Chondrocyte (in vitro differentiated cells): ENCODE data around the gene COL5A1. TPM values are rescaled to one million over a fixed set of nuclear protein-coding genes. Genes with fewer than 3 reads are reported as not detected.
"Not testable (repeated sequence)": the region's sequence is repeated elsewhere in the genome, so short reads cannot be mapped to it uniquely, and the experiment has no call there.

Experiments used
- DNase-seq: peaks from one replicate; pipeline ENCODE4 v3.0.0; 2021; ENCODE audit warnings: mixed read lengths, low spot score
- H3K27ac Mint-ChIP-seq: one replicate; pipeline ENCODE4 v1.8.0; 2021; ENCODE audit warnings: mild to moderate bottlenecking, moderate library complexity, mixed read lengths; ENCODE audit not compliant: unreplicated experiment
- H3K27me3 Mint-ChIP-seq: 2 replicates; pipeline ENCODE4 v1.8.0; 2021; ENCODE audit warnings: low read depth, mixed read lengths
- H3K36me3 Mint-ChIP-seq: 2 replicates; pipeline ENCODE4 v1.8.0; 2021; ENCODE audit warnings: low read depth, mixed read lengths
- H3K4me1 Mint-ChIP-seq: 2 replicates; pipeline ENCODE4 v1.8.0; 2021; ENCODE audit warnings: low read depth, mild to moderate bottlenecking, mixed read lengths
- H3K4me3 Mint-ChIP-seq: one replicate; pipeline ENCODE4 v1.8.0; 2021; ENCODE audit warnings: mild to moderate bottlenecking, moderate library complexity, mixed read lengths; ENCODE audit not compliant: unreplicated experiment
- H3K9me3 Mint-ChIP-seq: 2 replicates; pipeline ENCODE4 v1.8.0; 2021; ENCODE audit warnings: low read depth, mixed read lengths
- CTCF ChIP-seq: fragments of 200-600 bp; sonication (generic); IDR thresholded peaks from 2 replicates; pipeline ENCODE4 v1.5.0; 2021; ENCODE audit warnings: antibody characterized with exemption, mild to moderate bottlenecking, moderate library complexity
- total RNA-seq: library from RNA; stranded (reverse); gene quantifications from 3 replicates; pipeline ENCODE4 v1.2.1, GENCODE V29; 2021

The COL5A1 gene
- total RNA-seq, 1 donor from 2014 or later = 2,235 TPM

GRCh38 chr9:134710901-134711300 lies 69.3 kb downstream of the COL5A1 start:
- peak overlapping the region; percentile 76 for H3K27ac Mint-ChIP-seq
- peaks cover 72% of the 10 kb centered on the region for H3K4me1 Mint-ChIP-seq
- H3K36me3 Mint-ChIP-seq = peaks cover 42% of the 10 kb centered on the region
- H3K9me3 Mint-ChIP-seq = no peaks in the 10 kb centered on the region
- TF ChIP-seq CTCF = no peak
- no peak for DNase-seq
- H3K4me3 Mint-ChIP-seq = no peak overlapping the region
- no peaks in the 10 kb centered on the region for H3K27me3 Mint-ChIP-seq

GRCh38 chr9:134712243-134712642 lies 70.6 kb downstream of the COL5A1 start:
- Mint-ChIP-seq H3K27ac (peak overlapping the region; percentile 51), H3K9me3 (no peaks in the 10 kb centered on the region), H3K36me3 (peaks cover 48% of the 10 kb centered on the region), H3K4me1 (peaks cover 60% of the 10 kb centered on the region), H3K27me3 (no peaks in the 10 kb centered on the region), H3K4me3 (no peak overlapping the region)
- TF ChIP-seq CTCF = no peak
- no peak for DNase-seq

- Mint-ChIP-seq H3K9me3 (no peaks in the 10 kb centered on the region), H3K27ac (peak overlapping the region; percentile 49), H3K27me3 (no peaks in the 10 kb centered on the region), H3K36me3 (peaks cover 51% of the 10 kb centered on the region), H3K4me1 (peaks cover 53% of the 10 kb centered on the region), H3K4me3 (no peak overlapping the region)
- no peak for TF ChIP-seq CTCF
- no peak for DNase-seq
Observed at GRCh38 chr9:134712926-134713325, 71.3 kb downstream of the COL5A1 start.

- not testable (repeated sequence) for DNase-seq, H3K4me3 Mint-ChIP-seq, H3K27me3 Mint-ChIP-seq, H3K9me3 Mint-ChIP-seq
- Mint-ChIP-seq H3K36me3 (peaks cover 51% of the 10 kb centered on the region), H3K4me1 (peaks cover 35% of the 10 kb centered on the region), H3K27ac (peak overlapping the region; percentile 43)
Observed at GRCh38 chr9:134715536-134715935, 73.9 kb downstream of the COL5A1 start.

GRCh38 chr9:134716067-134716466 lies 74.5 kb downstream of the COL5A1 start:
- Mint-ChIP-seq H3K27ac (peak overlapping the region; percentile 43), H3K36me3 (peaks cover 52% of the 10 kb centered on the region), H3K4me3 (no peak overlapping the region), H3K27me3 (no peaks in the 10 kb centered on the region), H3K4me1 (peaks cover 35% of the 10 kb centered on the region), H3K9me3 (no peaks in the 10 kb centered on the region)
- TF ChIP-seq CTCF = peak; percentile 14
- DNase-seq = no peak

GRCh38 chr9:134717056-134717455 lies 75.5 kb downstream of the COL5A1 start:
- Mint-ChIP-seq H3K27me3 (no peaks in the 10 kb centered on the region), H3K4me3 (no peak overlapping the region), H3K4me1 (peaks cover 35% of the 10 kb centered on the region), H3K9me3 (no peaks in the 10 kb centered on the region), H3K36me3 (peaks cover 54% of the 10 kb centered on the region), H3K27ac (no peak overlapping the region)
- no peak for TF ChIP-seq CTCF
- no peak for DNase-seq
